ENCODE results near the gene PRIM2. TPM values are rescaled to one million over a fixed set of nuclear protein-coding genes. Genes with fewer than 3 reads are reported as not detected.

The PRIM2 gene
- total RNA-seq, 1 experiment from 2014 or later, result 24.7 TPM

Small RNA genes within 50 kb of the gene (microRNA-seq; reads per million reads assigned to microRNA genes)
- not detected for gene MIR548U

Other genes with a start within 250 kb of the PRIM2 start
- 57.6 and 62.3 TPM in 2 replicates for gene ZNF451, start 227.4 kb upstream of the PRIM2 start, total RNA-seq (2022)
- 9.5 and 10.4 TPM in 2 replicates for gene BAG2, start 145.3 kb upstream of the PRIM2 start, total RNA-seq (2022)
- gene RAB23, start 95.3 kb upstream of the PRIM2 start, total RNA-seq (2022), result 12.6 and 13.7 TPM in 2 replicates

Data from Caco-2 (cell line).